Spleen (tissue), 11 donors: ENCODE data around the gene ETNK1. TPM values are rescaled to one million over a fixed set of nuclear protein-coding genes. Genes with fewer than 3 reads are reported as not detected.
"Not testable (repeated sequence)": the region's sequence is repeated elsewhere in the genome, so short reads cannot be mapped to it uniquely, and the experiment has no call there.

Source experiments
- DNase-seq: peaks from one replicate; pipeline ENCODE4 v3.0.0-alpha.2; 2020
- H3K27ac ChIP-seq, 8 donors: fragments of 200-600 bp; sonication (generic) in 7 of 8; 1 replicate in 4 of 8; 2 replicates in 4 of 8; pipeline versions ENCODE4 v1.5.0 to v1.8.0; 2016 to 2021; ENCODE audit warnings: inconsistent platforms in 4 of 8, mild to moderate bottlenecking in 4 of 8, moderate library complexity in 1 of 8
- H3K27me3 ChIP-seq, 7 donors: fragments of 200-600 bp; sonication (generic) in 6 of 7; replicated peaks in 1 of 7; 1 replicate in 4 of 7; 2 replicates in 3 of 7; pipeline versions ENCODE4 v1.5.0 to v1.8.0; 2016 to 2021; ENCODE audit warnings: inconsistent platforms in 3 of 7, mild to moderate bottlenecking in 1 of 7
- H3K36me3 ChIP-seq, 6 donors: fragments of 200-600 bp; sonication (generic) in 5 of 6; 1 replicate in 4 of 6; 2 replicates in 2 of 6; pipeline versions ENCODE4 v1.5.0 to v1.8.0; 2016 to 2021; ENCODE audit warnings: inconsistent platforms in 2 of 6
- H3K4me1 ChIP-seq, 6 donors: fragments of 200-600 bp; sonication (generic) in 5 of 6; 1 replicate in 3 of 6; 2 replicates in 3 of 6; pipeline versions ENCODE4 v1.5.0 to v1.8.0; 2016 to 2021; ENCODE audit warnings: inconsistent platforms in 3 of 6
- H3K4me3 ChIP-seq, 8 donors: fragments of 200-600 bp; sonication (generic) in 7 of 8; 1 replicate in 4 of 8; 2 replicates in 4 of 8; pipeline versions ENCODE4 v1.5.0 to v1.8.0; 2016 to 2021; ENCODE audit warnings: inconsistent platforms in 4 of 8, mild to moderate bottlenecking in 4 of 8, moderate library complexity in 2 of 8
- H3K9me3 ChIP-seq, 8 donors: fragments of 200-600 bp; sonication (generic) in 7 of 8; 1 replicate in 4 of 8; 2 replicates in 4 of 8; pipeline versions ENCODE4 v1.5.0 to v1.8.0; 2016 to 2021; ENCODE audit warnings: inconsistent platforms in 4 of 8
- POLR2A ChIP-seq, 3 donors: fragments of 450-650 bp; IDR thresholded peaks; one replicate each; pipeline ENCODE4 v1.5.1; 2017; ENCODE audit warnings: antibody characterized with exemption in 3 of 3, mild to moderate bottlenecking in 1 of 3
- POLR2AphosphoS5 ChIP-seq, 3 donors: sonication (generic); formaldehyde crosslinking; IDR thresholded peaks; one replicate each; pipeline ENCODE4 v1.5.1; 2017; ENCODE audit warnings: antibody characterized with exemption in 3 of 3
- WGBS, 5 donors: extraction: QIAGEN DNeasy Blood & Tissue Kit in 3 of 5; methylation state at CpG; one replicate each; pipeline versions ENCODE4 v1.1.5 to v1.1.7; 2013 to 2018; 5-methylcytosine and 5-hydroxymethylcytosine counted together
- intact Hi-C: fragments of 100-400 bp; cut with DNase I; formaldehyde crosslinking; loops from one replicate; pipeline ENCODE4 v1.15.0; 2023; ENCODE audit warnings: low total_unique reads
- polyA plus RNA-seq, 3 donors: library from polyadenylated mRNA; stranded (reverse); fragments of 200-250 nt; gene quantifications; one replicate each; pipeline ENCODE4 v1.2.1, GENCODE V29; 2013
- total RNA-seq, 7 donors: library from RNA; depleted of rRNA in 3 of 7; stranded (reverse); fragments of >200 nt in 3 of 7; fragmentation: NEBNext Ultra II Directional in 4 of 7; extraction: Animal tissue kit (Norgen Biotek cat#: 25700) in 4 of 7; gene quantifications; one replicate each; pipeline versions ENCODE4 v1.1.0 to v1.2.1, GENCODE V29; 2016 to 2021
- TF ChIP-seq, protein P1 (sequence below), 11 experiments: fragments of 200-600 bp in 7 of 11; fragments of 450-650 bp in 4 of 11; sonication (generic) in 4 of 11; IDR thresholded peaks in 8 of 11; conservative IDR thresholded peaks in 3 of 11; 1 replicate in 7 of 11; 2 replicates in 4 of 11; pipeline versions ENCODE4 v1.4.0 to v1.8.0; 2016 to 2021; ENCODE audit warnings: antibody characterized with exemption in 11 of 11, inconsistent platforms in 4 of 11, mild to moderate bottlenecking in 1 of 11
- donor health status: healthy with polysubstance abuse.
- donor health status: DM: no; HTN: no; CAD: no; lungs with moderate emphysema.
- donor health status: DM: no; HTN: no; CAD: no.
- donor health status: Bipolar disorder and iron deficiency.
- donor health status: healthy.
- donor health status: DM: no; HTN: no; CAD: no.
- donor health status: DM: yes; HTN: yes; CAD: no.

The ETNK1 gene
- total and polyA plus RNA-seq, 10 donors = 23.4 to 96.7 (median 66.8) TPM

GRCh38 chr12:22578328-22578727 lies 46.6 kb upstream of the ETNK1 start:
- 88 to 97% (median 95%) methylated on average over 3 of the region's 3 CpGs for WGBS, 5 donors
- no peak overlapping the region for H3K4me3 ChIP-seq

DNA sequence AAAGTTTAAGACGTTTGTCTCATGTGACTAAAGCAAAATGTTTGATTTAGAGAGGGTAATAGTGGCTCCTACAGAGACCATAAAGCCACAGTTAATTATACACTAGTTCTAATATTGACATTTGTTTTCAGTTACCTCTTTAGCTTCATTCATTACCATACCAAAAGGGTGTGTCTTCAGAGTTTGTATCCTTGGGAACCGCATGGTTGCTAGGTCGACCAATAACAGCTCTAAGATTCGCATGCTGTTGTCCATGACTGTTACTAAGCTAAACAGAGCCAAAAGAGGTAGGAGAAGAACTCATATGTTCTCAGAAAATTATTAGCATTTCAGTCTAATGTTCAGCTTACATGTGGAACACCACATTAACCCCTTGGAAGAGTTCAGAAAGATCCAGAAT lies 36.2 kb upstream of the ETNK1 start:
- no peak overlapping the region for H3K27ac ChIP-seq
- intact Hi-C loops = no loop called here
- TF ChIP-seq, protein P1, sequence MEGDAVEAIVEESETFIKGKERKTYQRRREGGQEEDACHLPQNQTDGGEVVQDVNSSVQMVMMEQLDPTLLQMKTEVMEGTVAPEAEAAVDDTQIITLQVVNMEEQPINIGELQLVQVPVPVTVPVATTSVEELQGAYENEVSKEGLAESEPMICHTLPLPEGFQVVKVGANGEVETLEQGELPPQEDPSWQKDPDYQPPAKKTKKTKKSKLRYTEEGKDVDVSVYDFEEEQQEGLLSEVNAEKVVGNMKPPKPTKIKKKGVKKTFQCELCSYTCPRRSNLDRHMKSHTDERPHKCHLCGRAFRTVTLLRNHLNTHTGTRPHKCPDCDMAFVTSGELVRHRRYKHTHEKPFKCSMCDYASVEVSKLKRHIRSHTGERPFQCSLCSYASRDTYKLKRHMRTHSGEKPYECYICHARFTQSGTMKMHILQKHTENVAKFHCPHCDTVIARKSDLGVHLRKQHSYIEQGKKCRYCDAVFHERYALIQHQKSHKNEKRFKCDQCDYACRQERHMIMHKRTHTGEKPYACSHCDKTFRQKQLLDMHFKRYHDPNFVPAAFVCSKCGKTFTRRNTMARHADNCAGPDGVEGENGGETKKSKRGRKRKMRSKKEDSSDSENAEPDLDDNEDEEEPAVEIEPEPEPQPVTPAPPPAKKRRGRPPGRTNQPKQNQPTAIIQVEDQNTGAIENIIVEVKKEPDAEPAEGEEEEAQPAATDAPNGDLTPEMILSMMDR (IDR thresholded peaks at IDR 0.05 in 8 of 11, conservative IDR thresholded peaks at IDR 0.05 in 3 of 11) = no peak
- TF ChIP-seq POLR2A (IDR thresholded peaks at IDR 0.05) = no peak
- no peak for TF ChIP-seq POLR2AphosphoS5 (IDR thresholded peaks at IDR 0.05)
- H3K4me1 ChIP-seq = no peaks in the 10 kb centered on the region
- no peak overlapping the region for H3K4me3 ChIP-seq
- no peak for DNase-seq
- no peaks in the 10 kb centered on the region for H3K36me3 ChIP-seq
- no peaks in the 10 kb centered on the region for H3K27me3 ChIP-seq
- 77 to 83% (median 82%) methylated on average over 4 of the region's 4 CpGs for WGBS, 5 donors
- no peaks in the 10 kb centered on the region for H3K9me3 ChIP-seq

More at GRCh38 chr12:22578328-22578727, 46.6 kb upstream of the ETNK1 start:
- Histone ChIP-seq H3K4me1 (no peaks in the 10 kb centered on the region), H3K27me3 (no peaks in the 10 kb centered on the region), H3K9me3 (no peaks in the 10 kb centered on the region), H3K36me3 (no peaks in the 10 kb centered on the region), H3K27ac (no peak overlapping the region)
- no peak for TF ChIP-seq POLR2A (IDR thresholded peaks at IDR 0.05)
- TF ChIP-seq, protein P1 (IDR thresholded peaks at IDR 0.05 in 8 of 11, conservative IDR thresholded peaks at IDR 0.05 in 3 of 11) = no peak
- no peak for TF ChIP-seq POLR2AphosphoS5 (IDR thresholded peaks at IDR 0.05)
- intact Hi-C loops = no loop called here
- DNase-seq = no peak

DNA sequence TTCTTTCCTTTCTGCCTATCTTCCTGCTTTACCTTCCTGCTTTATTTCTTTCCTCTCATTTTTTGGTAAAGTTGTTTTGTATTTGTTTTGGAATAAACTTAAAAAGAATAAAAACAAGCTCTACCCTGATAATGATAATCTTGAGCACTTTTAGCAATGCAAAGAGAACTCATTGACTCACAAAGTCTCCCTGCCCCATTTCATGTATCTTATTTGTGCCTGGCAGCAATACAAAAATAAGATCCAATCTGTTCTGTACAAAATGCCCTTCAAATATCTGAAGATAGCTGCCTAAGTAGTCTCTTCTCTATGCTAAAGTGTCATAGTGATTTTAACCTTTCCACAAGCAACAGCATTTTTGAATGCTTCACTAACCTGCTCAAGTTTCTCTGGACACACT lies 31.1 kb upstream of the ETNK1 start:
- H3K4me1 ChIP-seq = no peaks in the 10 kb centered on the region
- DNase-seq = no peak
- intact Hi-C loops = no loop called here
- no peaks in the 10 kb centered on the region for H3K27me3 ChIP-seq
- no peaks in the 10 kb centered on the region for H3K9me3 ChIP-seq
- H3K27ac ChIP-seq = no peak overlapping the region
- no peak overlapping the region for H3K4me3 ChIP-seq
- TF ChIP-seq, protein P1 (IDR thresholded peaks at IDR 0.05 in 8 of 11, conservative IDR thresholded peaks at IDR 0.05 in 3 of 11) = no peak
- TF ChIP-seq POLR2AphosphoS5 (IDR thresholded peaks at IDR 0.05) (no peak), POLR2A (IDR thresholded peaks at IDR 0.05) (no peak)
- H3K36me3 ChIP-seq = no peaks in the 10 kb centered on the region

- H3K9me3 ChIP-seq, H3K4me1 ChIP-seq, H3K36me3 ChIP-seq, H3K4me3 ChIP-seq, DNase-seq, intact Hi-C loops, H3K27me3 ChIP-seq, H3K27ac ChIP-seq: not testable (repeated sequence)
- WGBS, 5 donors = 89 to 97% (median 93%) methylated on average over 6 of the region's 6 CpGs
Observed at GRCh38 chr12:22597539-22597938, 27.4 kb upstream of the ETNK1 start.

DNA sequence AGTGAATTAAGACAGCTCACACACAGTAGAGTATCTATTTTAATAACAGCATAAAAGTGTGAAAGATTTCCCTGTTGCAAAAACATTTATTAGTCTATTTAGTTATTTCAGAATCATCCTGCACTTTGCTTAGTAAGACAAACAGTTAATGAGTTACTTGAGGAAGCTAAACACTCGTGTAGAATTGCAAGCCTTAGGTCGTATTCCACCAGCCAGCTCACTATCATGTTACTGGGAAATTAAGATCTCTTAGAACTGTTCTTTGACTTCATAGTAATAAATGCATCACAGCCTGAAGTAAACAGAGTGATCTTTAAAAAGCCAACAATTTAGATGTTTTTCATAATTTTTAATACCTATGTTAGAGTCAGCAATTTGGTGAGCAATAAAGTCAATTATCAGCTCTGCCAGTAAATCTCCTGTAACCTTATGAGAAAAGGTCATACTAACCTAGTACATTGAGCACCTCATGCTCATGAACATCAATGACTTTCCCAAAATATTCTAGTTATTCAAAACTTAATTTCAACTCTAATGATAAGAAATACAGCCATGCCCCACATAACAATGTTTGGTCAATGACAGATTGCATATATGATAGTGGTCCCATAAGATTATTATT lies 26.7 kb upstream of the ETNK1 start:
- no peak for DNase-seq
- no peak overlapping the region for H3K27ac ChIP-seq
- no peak overlapping the region for H3K4me3 ChIP-seq
- H3K36me3 ChIP-seq = no peaks in the 10 kb centered on the region
- H3K9me3 ChIP-seq = peaks cover 0 to 6% (median 0%) of the 10 kb centered on the region in 8 donors
- WGBS, 5 donors = 34 to 64% (median 44%) methylated on average over 2 of the region's 2 CpGs
- TF ChIP-seq POLR2A (IDR thresholded peaks at IDR 0.05) = no peak
- TF ChIP-seq, protein P1 (IDR thresholded peaks at IDR 0.05 in 8 of 11, conservative IDR thresholded peaks at IDR 0.05 in 3 of 11) = no peak
- no peak for TF ChIP-seq POLR2AphosphoS5 (IDR thresholded peaks at IDR 0.05)
- H3K27me3 ChIP-seq = no peaks in the 10 kb centered on the region
- no peaks in the 10 kb centered on the region for H3K4me1 ChIP-seq
- intact Hi-C loops = no loop called here
